ENCODE data around the gene CCDC127. TPM values are rescaled to one million over a fixed set of nuclear protein-coding genes. Genes with fewer than 3 reads are reported as not detected.

The CCDC127 gene
- total RNA-seq, 1 donor from 2014 or later: 8.8 TPM

DNA sequence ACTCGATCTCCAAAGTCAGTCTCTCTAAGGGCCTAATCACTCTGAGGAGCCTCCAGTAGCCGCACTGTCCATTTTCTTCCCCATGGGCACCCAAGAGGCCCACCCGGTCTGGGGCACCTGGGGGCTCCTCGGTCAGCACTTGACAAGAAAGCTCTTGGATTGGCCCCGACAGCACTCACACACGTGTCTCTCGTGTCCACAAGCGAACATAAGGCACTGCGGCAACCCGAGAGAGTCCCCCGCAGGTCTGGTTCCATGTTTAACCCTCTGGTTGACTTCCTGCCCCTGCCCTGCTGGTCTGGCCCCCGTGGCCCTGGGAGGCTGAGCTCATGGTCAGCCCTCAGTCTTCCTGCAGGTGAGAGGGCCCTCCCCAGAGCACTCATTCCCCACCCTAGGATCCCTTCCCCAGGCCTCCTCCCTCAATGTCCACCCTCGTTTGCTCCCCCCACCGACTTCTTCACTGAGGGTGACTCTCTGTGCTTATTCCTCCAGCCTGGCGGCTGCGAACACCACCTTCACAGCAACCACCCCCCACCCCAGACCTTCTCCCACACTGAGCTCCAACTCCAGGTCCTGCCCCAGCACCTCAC is 43.0 kb downstream of the CCDC127 start:
- Histone ChIP-seq H3K27me3 (ENCODE audit: insufficient read depth, low read length) (no peaks in the 10 kb centered on the region), H3K4me1 (ENCODE audit: insufficient read depth, low read length) (peaks cover 2% of the 10 kb centered on the region), H3K4me3 (ENCODE audit: insufficient read depth, low read depth, low read length) (no peak overlapping the region), H3K79me2 (ENCODE audit: insufficient read depth, low read length) (no peaks in the 10 kb centered on the region), H2AFZ (ENCODE audit: low read depth, low read length) (no peak overlapping the region), H3K36me3 (ENCODE audit: insufficient read depth, low read length) (no peaks in the 10 kb centered on the region), H3K9ac (ENCODE audit: low read length) (no peak overlapping the region), H4K20me1 (ENCODE audit: insufficient read depth, low read length) (no peaks in the 10 kb centered on the region), H3K27ac (ENCODE audit: low read depth, low read length) (no peak overlapping the region), H3K4me2 (ENCODE audit: low read length) (no peak overlapping the region), H3K9me3 (ENCODE audit: insufficient read depth, low read depth, low read length) (no peaks in the 10 kb centered on the region)
- DNase-seq (ENCODE audit: low read depth): no peak
- Mint-ChIP-seq H3K9me3 (ENCODE audit: unreplicated experiment) (no peaks in the 10 kb centered on the region), H3K4me1 (ENCODE audit: low read depth, unreplicated experiment) (peaks cover 9% of the 10 kb centered on the region), H3K27ac (ENCODE audit: unreplicated experiment) (no peak overlapping the region), H3K4me3 (ENCODE audit: unreplicated experiment) (no peak overlapping the region), H3K36me3 (ENCODE audit: low read depth, unreplicated experiment) (no peaks in the 10 kb centered on the region), H3K27me3 (ENCODE audit: low read depth, unreplicated experiment) (peaks cover 33% of the 10 kb centered on the region)
- TF ChIP-seq, protein P1, sequence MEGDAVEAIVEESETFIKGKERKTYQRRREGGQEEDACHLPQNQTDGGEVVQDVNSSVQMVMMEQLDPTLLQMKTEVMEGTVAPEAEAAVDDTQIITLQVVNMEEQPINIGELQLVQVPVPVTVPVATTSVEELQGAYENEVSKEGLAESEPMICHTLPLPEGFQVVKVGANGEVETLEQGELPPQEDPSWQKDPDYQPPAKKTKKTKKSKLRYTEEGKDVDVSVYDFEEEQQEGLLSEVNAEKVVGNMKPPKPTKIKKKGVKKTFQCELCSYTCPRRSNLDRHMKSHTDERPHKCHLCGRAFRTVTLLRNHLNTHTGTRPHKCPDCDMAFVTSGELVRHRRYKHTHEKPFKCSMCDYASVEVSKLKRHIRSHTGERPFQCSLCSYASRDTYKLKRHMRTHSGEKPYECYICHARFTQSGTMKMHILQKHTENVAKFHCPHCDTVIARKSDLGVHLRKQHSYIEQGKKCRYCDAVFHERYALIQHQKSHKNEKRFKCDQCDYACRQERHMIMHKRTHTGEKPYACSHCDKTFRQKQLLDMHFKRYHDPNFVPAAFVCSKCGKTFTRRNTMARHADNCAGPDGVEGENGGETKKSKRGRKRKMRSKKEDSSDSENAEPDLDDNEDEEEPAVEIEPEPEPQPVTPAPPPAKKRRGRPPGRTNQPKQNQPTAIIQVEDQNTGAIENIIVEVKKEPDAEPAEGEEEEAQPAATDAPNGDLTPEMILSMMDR (IDR thresholded peaks at IDR 0.05; ENCODE audit: insufficient read depth, low read depth, low read length): no peak
- no peak for TF ChIP-seq EZH2 (IDR thresholded peaks at IDR 0.05; ENCODE audit: insufficient read depth, low read length)
- no peak for FAIRE-seq

DNA sequence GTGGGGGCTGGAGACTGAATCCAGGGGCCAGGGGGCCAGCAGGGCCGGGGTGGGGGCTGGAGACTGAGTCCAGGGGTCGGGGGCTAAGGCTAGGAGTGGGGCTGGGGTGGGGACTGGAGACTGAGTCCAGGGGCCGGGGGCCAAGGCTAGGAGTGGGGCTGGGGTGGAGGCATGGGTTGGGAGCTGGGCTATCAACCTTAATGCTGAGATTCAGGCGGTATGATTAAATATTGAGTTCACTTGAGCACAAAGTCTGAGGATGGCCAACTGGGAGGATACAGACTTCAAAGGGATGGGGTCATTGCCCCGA is 43.7 kb downstream of the CCDC127 start:
- Mint-ChIP-seq H3K9me3 (ENCODE audit: unreplicated experiment) (no peaks in the 10 kb centered on the region), H3K27me3 (ENCODE audit: low read depth, unreplicated experiment) (peaks cover 30% of the 10 kb centered on the region), H3K36me3 (ENCODE audit: low read depth, unreplicated experiment) (no peaks in the 10 kb centered on the region), H3K4me3 (ENCODE audit: unreplicated experiment) (no peak overlapping the region), H3K4me1 (ENCODE audit: low read depth, unreplicated experiment) (peaks cover 9% of the 10 kb centered on the region), H3K27ac (ENCODE audit: unreplicated experiment) (no peak overlapping the region)
- Histone ChIP-seq H3K9me3 (ENCODE audit: insufficient read depth, low read depth, low read length) (no peaks in the 10 kb centered on the region), H3K79me2 (ENCODE audit: insufficient read depth, low read length) (no peaks in the 10 kb centered on the region), H3K4me2 (ENCODE audit: low read length) (no peak overlapping the region), H4K20me1 (ENCODE audit: insufficient read depth, low read length) (no peaks in the 10 kb centered on the region), H3K9ac (ENCODE audit: low read length) (no peak overlapping the region), H3K27ac (ENCODE audit: low read depth, low read length) (no peak overlapping the region), H3K4me1 (ENCODE audit: insufficient read depth, low read length) (peaks cover 9% of the 10 kb centered on the region), H3K4me3 (ENCODE audit: insufficient read depth, low read depth, low read length) (no peak overlapping the region), H3K36me3 (ENCODE audit: insufficient read depth, low read length) (no peaks in the 10 kb centered on the region), H3K27me3 (ENCODE audit: insufficient read depth, low read length) (no peaks in the 10 kb centered on the region), H2AFZ (ENCODE audit: low read depth, low read length) (no peak overlapping the region)
- no peak for DNase-seq (ENCODE audit: low read depth)
- no peak for FAIRE-seq
- no peak for TF ChIP-seq EZH2 (IDR thresholded peaks at IDR 0.05; ENCODE audit: insufficient read depth, low read length)
- TF ChIP-seq, protein P1 (IDR thresholded peaks at IDR 0.05; ENCODE audit: insufficient read depth, low read depth, low read length): no peak

DNA sequence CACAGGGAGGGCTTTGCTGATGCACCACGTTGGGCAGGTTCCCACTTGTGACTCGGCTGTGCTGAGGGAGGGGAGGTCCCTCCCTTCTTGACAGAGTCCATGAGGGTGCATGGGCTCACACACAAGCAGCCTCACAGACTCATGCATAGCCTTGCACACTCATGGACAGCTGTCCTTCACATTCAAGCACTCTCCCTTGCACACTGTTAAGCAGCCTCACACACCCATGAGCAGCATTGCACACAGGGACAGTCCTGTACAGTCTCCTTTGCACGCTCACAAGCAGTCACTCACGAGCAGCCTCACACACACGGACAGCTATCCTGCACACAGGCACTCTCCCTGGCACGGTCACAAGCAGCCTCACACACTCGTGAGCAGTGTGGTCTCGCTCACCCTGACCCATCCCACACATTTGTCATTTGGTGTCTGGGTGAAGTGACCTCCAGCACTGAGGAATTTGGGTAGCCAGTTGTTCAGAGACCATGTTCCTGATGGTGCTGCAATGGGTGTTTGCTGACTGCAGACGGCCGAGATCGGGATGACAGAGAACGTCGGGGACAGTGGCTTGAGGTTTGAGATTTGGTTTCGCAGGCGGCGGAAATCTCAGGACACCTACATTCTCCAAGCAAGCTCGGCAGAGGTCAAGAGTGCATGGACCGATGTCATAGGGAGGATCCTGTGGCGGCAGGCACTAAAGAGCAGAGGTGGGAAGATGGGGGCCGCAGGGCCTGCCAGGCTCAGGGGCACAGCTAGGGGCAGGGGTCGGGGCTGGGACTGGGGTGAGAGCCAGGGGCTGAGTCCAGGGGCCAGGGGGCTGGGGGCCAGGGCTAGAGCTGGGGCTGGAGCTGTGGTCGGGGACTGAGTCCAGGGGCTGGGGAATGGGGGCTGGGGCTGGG is 44.3 kb downstream of the CCDC127 start:
- H3K27ac Mint-ChIP-seq (ENCODE audit: unreplicated experiment): no peak overlapping the region
- H3K9me3 Mint-ChIP-seq (ENCODE audit: unreplicated experiment): no peaks in the 10 kb centered on the region

More for the DNA sequence above, 44.3 kb downstream of the CCDC127 start:
- H2AFZ ChIP-seq (ENCODE audit: low read depth, low read length): no peak overlapping the region
- H4K20me1 ChIP-seq (ENCODE audit: insufficient read depth, low read length): no peaks in the 10 kb centered on the region
- no peaks in the 10 kb centered on the region for H3K27me3 ChIP-seq (ENCODE audit: insufficient read depth, low read length)
- H3K4me1 Mint-ChIP-seq (ENCODE audit: low read depth, unreplicated experiment): peaks cover 15% of the 10 kb centered on the region
- H3K4me1 ChIP-seq (ENCODE audit: insufficient read depth, low read length): peaks cover 14% of the 10 kb centered on the region
- no peak for DNase-seq (ENCODE audit: low read depth)
- no peak overlapping the region for H3K9ac ChIP-seq (ENCODE audit: low read length)
- H3K27me3 Mint-ChIP-seq (ENCODE audit: low read depth, unreplicated experiment): peaks cover 30% of the 10 kb centered on the region
- no peaks in the 10 kb centered on the region for H3K36me3 ChIP-seq (ENCODE audit: insufficient read depth, low read length)
- no peaks in the 10 kb centered on the region for H3K79me2 ChIP-seq (ENCODE audit: insufficient read depth, low read length)
- H3K4me2 ChIP-seq (ENCODE audit: low read length): no peak overlapping the region
- no peak overlapping the region for H3K27ac ChIP-seq (ENCODE audit: low read depth, low read length)
- H3K36me3 Mint-ChIP-seq (ENCODE audit: low read depth, unreplicated experiment): no peaks in the 10 kb centered on the region
- H3K4me3 ChIP-seq (ENCODE audit: insufficient read depth, low read depth, low read length): no peak overlapping the region
- H3K4me3 Mint-ChIP-seq (ENCODE audit: unreplicated experiment): no peak overlapping the region
- no peaks in the 10 kb centered on the region for H3K9me3 ChIP-seq (ENCODE audit: insufficient read depth, low read depth, low read length)
- FAIRE-seq: no peak
- no peak for TF ChIP-seq EZH2 (IDR thresholded peaks at IDR 0.05; ENCODE audit: insufficient read depth, low read length)
